Hypothalamus (tissue), 51 donors: Measurements from ENCODE around the gene IMMT.
A peak's percentile ranks its signal among the peaks of the same experiment; 100 is the strongest.

ENCODE experiments used
- DNase-seq, 51 donors: peaks; one replicate each; lab custom pipeline; 2025; lab: John Stamatoyannopoulos, UW

IMMT gene

GRCh38 chr2:86226636-86227520 is 31.6 kb upstream of the IMMT start:
- DNase-seq, result no peak

GRCh38 chr2:86226070-86226469 is 30.8 kb upstream of the IMMT start:
- DNase-seq, result no peak

- DNase-seq, result peak in 17 of 51 donors; percentile 9 to 64 (median 21)
These were observed 30.3 kb upstream of the IMMT start for GRCh38 chr2:86225581-86225980.

- DNase-seq, result peak in 1 of 51 donors; percentile 20
These were observed 29.5 kb upstream of the IMMT start for GRCh38 chr2:86224645-86225355.

GRCh38 chr2:86223927-86224560 is 28.8 kb upstream of the IMMT start:
- DNase-seq, result peak in 1 of 51 donors; percentile 13

- peak in 34 of 51 donors; percentile 10 to 78 (median 42) for DNase-seq
These were observed 28.1 kb upstream of the IMMT start for GRCh38 chr2:86223140-86223926.

- DNase-seq, result peak in 25 of 51 donors; percentile 7 to 63 (median 19)
These were observed 25.9 kb upstream of the IMMT start for GRCh38 chr2:86221066-86221684.

- DNase-seq, result no peak
These were observed 24.6 kb upstream of the IMMT start for GRCh38 chr2:86219896-86220295.

GRCh38 chr2:86218124-86218523 is 22.9 kb upstream of the IMMT start:
- DNase-seq, result no peak

GRCh38 chr2:86216575-86217555 is 21.6 kb upstream of the IMMT start:
- peak in 2 of 51 donors; percentile 20 to 78 for DNase-seq

GRCh38 chr2:86214503-86214832 is 19.2 kb upstream of the IMMT start:
- DNase-seq, result no peak

GRCh38 chr2:86213699-86214502 is 18.6 kb upstream of the IMMT start:
- DNase-seq, result no peak

- no peak for DNase-seq
These were observed 17.8 kb upstream of the IMMT start for GRCh38 chr2:86213056-86213455.

- DNase-seq, result no peak
These were observed 16.5 kb upstream of the IMMT start for GRCh38 chr2:86211796-86212188.

GRCh38 chr2:86211033-86211795 is 16.0 kb upstream of the IMMT start:
- no peak for DNase-seq

GRCh38 chr2:86204458-86204857 is 9.2 kb upstream of the IMMT start:
- no peak for DNase-seq

GRCh38 chr2:86203614-86204013 is 8.4 kb upstream of the IMMT start:
- DNase-seq, result no peak
